Keratinocyte (primary cell): ENCODE measurements around the gene KCNG3. TPM values are rescaled to one million over a fixed set of nuclear protein-coding genes. Genes with fewer than 3 reads are reported as not detected.

Source experiments
- DNase-seq: peaks from one replicate; pipeline ENCODE4 v3.0.0-alpha.2; 2011; ENCODE audit warnings: low read depth, missing footprints, low spot score
- FAIRE-seq: peaks from 2 replicates; lab custom pipeline; 2011; peaks lifted over from hg19 to GRCh38; lab: Jason Lieb, UNC
- H2AFZ ChIP-seq: 2 replicates; pipeline ENCODE4 v1.6.0; 2012; ENCODE audit warnings: low read length, control low read depth, inconsistent platforms; ENCODE audit not compliant: control insufficient read depth
- H3K27ac ChIP-seq: 2 replicates; pipeline ENCODE4 v1.5.1; 2011; ENCODE audit warnings: low read length; ENCODE audit not compliant: control insufficient read depth, insufficient read depth
- H3K27me3 ChIP-seq: 3 replicates; pipeline ENCODE4 v1.6.0; 2011; ENCODE audit warnings: low read length; ENCODE audit not compliant: control insufficient read depth, insufficient read depth; ENCODE audit errors: extremely low read depth
- H3K36me3 ChIP-seq, 2 experiments: 2 replicates in 1 of 2; 3 replicates in 1 of 2; pipeline ENCODE4 v1.5.1; 2011; ENCODE audit warnings: low read length in 2 of 2, mild to moderate bottlenecking in 1 of 2; ENCODE audit not compliant: control insufficient read depth in 2 of 2, insufficient read depth in 2 of 2; ENCODE audit errors: extremely low read depth in 1 of 2
- H3K4me1 ChIP-seq: 3 replicates; pipeline ENCODE4 v1.5.1; 2011; ENCODE audit warnings: low read length; ENCODE audit not compliant: control insufficient read depth, insufficient read depth; ENCODE audit errors: extremely low read depth
- H3K4me2 ChIP-seq: 3 replicates; pipeline ENCODE4 v1.6.0; 2011; ENCODE audit warnings: low read depth, low read length; ENCODE audit not compliant: control insufficient read depth, insufficient read depth; ENCODE audit errors: extremely low read depth
- H3K4me3 ChIP-seq, 3 experiments: fragments of 200-600 bp in 1 of 3; sonication (generic) in 1 of 3; 2 replicates in 2 of 3; 3 replicates in 1 of 3; pipeline ENCODE4 v1.5.1; 2011 to 2016; ENCODE audit warnings: low read length in 3 of 3, mild to moderate bottlenecking in 3 of 3, control low read depth in 2 of 3, inconsistent platforms in 1 of 3, low read depth in 1 of 3, mixed read lengths in 1 of 3, mixed run types in 1 of 3, moderate library complexity in 1 of 3; ENCODE audit not compliant: control insufficient read depth in 2 of 3, insufficient read depth in 2 of 3; ENCODE audit errors: extremely low read depth in 1 of 3
- H3K79me2 ChIP-seq: 2 replicates; pipeline ENCODE4 v1.6.0; 2012; ENCODE audit warnings: low read length; ENCODE audit not compliant: control insufficient read depth, insufficient read depth
- H3K9ac ChIP-seq: 3 replicates; pipeline ENCODE4 v1.6.0; 2011; ENCODE audit warnings: low read length; ENCODE audit not compliant: control insufficient read depth, insufficient read depth; ENCODE audit errors: extremely low read depth
- H3K9me1 ChIP-seq: 3 replicates; pipeline ENCODE4 v1.6.0; 2011; ENCODE audit warnings: low read length; ENCODE audit not compliant: control insufficient read depth, insufficient read depth; ENCODE audit errors: extremely low read depth
- H3K9me3 ChIP-seq: 2 replicates; pipeline ENCODE4 v1.5.1; 2012; ENCODE audit warnings: low read depth, low read length; ENCODE audit not compliant: control insufficient read depth
- H4K20me1 ChIP-seq: 3 replicates; pipeline ENCODE4 v1.6.0; 2011; ENCODE audit warnings: low read length; ENCODE audit not compliant: control insufficient read depth, insufficient read depth; ENCODE audit errors: extremely low read depth
- CTCF ChIP-seq, 3 experiments: IDR thresholded peaks in 1 of 3; conservative IDR thresholded peaks in 1 of 3; optimal IDR thresholded peaks in 1 of 3; 2 replicates in 2 of 3; 3 replicates in 1 of 3; pipeline versions ENCODE3 to v1.5.1; 2011; ENCODE audit warnings: low read length in 3 of 3, mild to moderate bottlenecking in 3 of 3, moderate library complexity in 2 of 3, control low read depth in 1 of 3, inconsistent platforms in 1 of 3; ENCODE audit not compliant: insufficient read depth in 2 of 3; ENCODE audit errors: extremely low read depth in 1 of 3
- EZH2 ChIP-seq: IDR thresholded peaks from one replicate; pipeline ENCODE4 v1.6.1; 2012; ENCODE audit warnings: inconsistent platforms, mild to moderate bottlenecking, low read length, moderate library complexity
- dilution Hi-C: fragments of 300-500 bp; cut with MboI; formaldehyde crosslinking; loops from one replicate; pipeline ENCODE4 v1.7.0; 2020; ENCODE audit warnings: low sequenced_read_pairs; ENCODE audit not compliant: extremely low pct_ligation_motif_present
- polyA plus RNA-seq, 5 experiments: library from polyadenylated mRNA; depleted of rRNA in 3 of 5; stranded (reverse) in 3 of 5; stranded (forward) in 1 of 5; unstranded in 1 of 5; fragments of >200 nt; gene quantifications; 1 replicate in 1 of 5; 2 replicates in 3 of 5; 3 replicates in 1 of 5; pipeline versions ENCODE4 v1.2.1 to v1.2.3, GENCODE V29; 2011 to 2012; ENCODE audit warnings: missing spikeins in 2 of 5, low read depth in 1 of 5, low replicate concordance in 1 of 5

KCNG3 gene
- polyA plus RNA-seq, 1 donor (not counting 4 experiments of a cell fraction or from before 2014, with no cell fraction given), result not detected

- dilution Hi-C loops, result no loop called here
- Histone ChIP-seq H3K27ac (no peak overlapping the region), H3K9me1 (no peaks in the 10 kb centered on the region), H3K4me1 (no peaks in the 10 kb centered on the region), H3K4me2 (no peak overlapping the region), H3K36me3 (no peaks in the 10 kb centered on the region), H3K9me3 (no peaks in the 10 kb centered on the region), H2AFZ (no peak overlapping the region), H3K27me3 (no peaks in the 10 kb centered on the region), H3K4me3 (no peak overlapping the region), H3K79me2 (no peaks in the 10 kb centered on the region), H3K9ac (no peak overlapping the region), H4K20me1 (no peaks in the 10 kb centered on the region)
- TF ChIP-seq EZH2, result no peak
- no peak for TF ChIP-seq CTCF (optimal IDR thresholded peaks at IDR 0.05 in 1 of 3, IDR thresholded peaks at IDR 0.05 in 1 of 3, conservative IDR thresholded peaks at IDR 0.05 in 1 of 3; ENCODE audit: extremely low read depth in 1 of 3, insufficient read depth in 2 of 3, low read length in 3 of 3)
- FAIRE-seq, result no peak
- DNase-seq, result no peak
Measured at GRCh38 chr2:42537493-42537892, 43.7 kb upstream of the KCNG3 start.

GRCh38 chr2:42532397-42532796 is 38.6 kb upstream of the KCNG3 start:
- Histone ChIP-seq H3K36me3 (no peaks in the 10 kb centered on the region), H2AFZ (no peak overlapping the region), H3K27ac (no peak overlapping the region), H3K9ac (no peak overlapping the region), H3K4me1 (no peaks in the 10 kb centered on the region), H3K4me2 (no peak overlapping the region), H3K4me3 (no peak overlapping the region), H3K9me1 (no peaks in the 10 kb centered on the region), H3K79me2 (no peaks in the 10 kb centered on the region), H3K27me3 (no peaks in the 10 kb centered on the region), H3K9me3 (no peaks in the 10 kb centered on the region), H4K20me1 (no peaks in the 10 kb centered on the region)
- no peak for DNase-seq
- TF ChIP-seq CTCF (optimal IDR thresholded peaks at IDR 0.05 in 1 of 3, IDR thresholded peaks at IDR 0.05 in 1 of 3, conservative IDR thresholded peaks at IDR 0.05 in 1 of 3; ENCODE audit: extremely low read depth in 1 of 3, insufficient read depth in 2 of 3, low read length in 3 of 3), result no peak
- TF ChIP-seq EZH2, result no peak
- no peak for FAIRE-seq
- dilution Hi-C loops, result no loop called here
